ENCODE measurements around the gene DLGAP1.

GRCh38 chr18:3898861-3899613, 556.1 kb downstream of the DLGAP1 start:
- TF ChIP-seq BACH2 (CRISPR knock-in tag; IDR thresholded peaks at IDR 0.05; ENCODE audit: borderline replicate concordance) (no peak), TSHZ2 (CRISPR knock-in tag; IDR thresholded peaks at IDR 0.05) (no peak), SNAI2 (CRISPR knock-in tag; IDR thresholded peaks at IDR 0.05) (no peak), ZFP3 (CRISPR knock-in tag; IDR thresholded peaks at IDR 0.05) (no peak), ARNTL (CRISPR knock-in tag; IDR thresholded peaks at IDR 0.05; ENCODE audit: borderline replicate concordance, low read depth) (no peak)
- TF ChIP-seq, protein P1, sequence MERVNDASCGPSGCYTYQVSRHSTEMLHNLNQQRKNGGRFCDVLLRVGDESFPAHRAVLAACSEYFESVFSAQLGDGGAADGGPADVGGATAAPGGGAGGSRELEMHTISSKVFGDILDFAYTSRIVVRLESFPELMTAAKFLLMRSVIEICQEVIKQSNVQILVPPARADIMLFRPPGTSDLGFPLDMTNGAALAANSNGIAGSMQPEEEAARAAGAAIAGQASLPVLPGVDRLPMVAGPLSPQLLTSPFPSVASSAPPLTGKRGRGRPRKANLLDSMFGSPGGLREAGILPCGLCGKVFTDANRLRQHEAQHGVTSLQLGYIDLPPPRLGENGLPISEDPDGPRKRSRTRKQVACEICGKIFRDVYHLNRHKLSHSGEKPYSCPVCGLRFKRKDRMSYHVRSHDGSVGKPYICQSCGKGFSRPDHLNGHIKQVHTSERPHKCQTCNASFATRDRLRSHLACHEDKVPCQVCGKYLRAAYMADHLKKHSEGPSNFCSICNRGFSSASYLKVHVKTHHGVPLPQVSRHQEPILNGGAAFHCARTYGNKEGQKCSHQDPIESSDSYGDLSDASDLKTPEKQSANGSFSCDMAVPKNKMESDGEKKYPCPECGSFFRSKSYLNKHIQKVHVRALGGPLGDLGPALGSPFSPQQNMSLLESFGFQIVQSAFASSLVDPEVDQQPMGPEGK (CRISPR knock-in tag; IDR thresholded peaks at IDR 0.05; ENCODE audit: borderline replicate concordance): no peak
- TF ChIP-seq, protein P2, sequence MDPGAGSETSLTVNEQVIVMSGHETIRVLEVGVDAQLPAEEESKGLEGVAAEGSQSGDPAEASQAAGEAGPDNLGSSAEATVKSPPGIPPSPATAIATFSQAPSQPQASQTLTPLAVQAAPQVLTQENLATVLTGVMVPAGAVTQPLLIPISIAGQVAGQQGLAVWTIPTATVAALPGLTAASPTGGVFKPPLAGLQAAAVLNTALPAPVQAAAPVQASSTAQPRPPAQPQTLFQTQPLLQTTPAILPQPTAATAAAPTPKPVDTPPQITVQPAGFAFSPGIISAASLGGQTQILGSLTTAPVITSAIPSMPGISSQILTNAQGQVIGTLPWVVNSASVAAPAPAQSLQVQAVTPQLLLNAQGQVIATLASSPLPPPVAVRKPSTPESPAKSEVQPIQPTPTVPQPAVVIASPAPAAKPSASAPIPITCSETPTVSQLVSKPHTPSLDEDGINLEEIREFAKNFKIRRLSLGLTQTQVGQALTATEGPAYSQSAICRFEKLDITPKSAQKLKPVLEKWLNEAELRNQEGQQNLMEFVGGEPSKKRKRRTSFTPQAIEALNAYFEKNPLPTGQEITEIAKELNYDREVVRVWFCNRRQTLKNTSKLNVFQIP (CRISPR knock-in tag; IDR thresholded peaks at IDR 0.05; ENCODE audit: borderline replicate concordance, low read depth): no peak

Data from SK-N-SH treated with all-trans-retinoic acid at 6 μM for 48 hours (cell line).